HepG2 (cell line): Measurements from ENCODE around the gene FAM111B. TPM values are rescaled to one million over a fixed set of nuclear protein-coding genes. Genes with fewer than 3 reads are reported as not detected.

Experiments
- ARNTL ChIP-seq: sonication (generic); formaldehyde crosslinking; IDR thresholded peaks from 2 replicates; pipeline ENCODE4 v1.4.0; 2020; ENCODE audit warnings: mild to moderate bottlenecking, missing genetic modification reagents
- ATF7 ChIP-seq, 2 experiments: fragments of 450-650 bp in 1 of 2; sonication (generic) in 1 of 2; formaldehyde crosslinking in 1 of 2; IDR thresholded peaks; 2 replicates each; pipeline versions ENCODE4 v1.4.0 to v1.6.1; 2016 to 2020; ENCODE audit warnings: antibody characterized with exemption in 1 of 2, mild to moderate bottlenecking in 1 of 2, missing genetic modification reagents in 1 of 2
- GPN1 ChIP-seq: sonication (generic); formaldehyde crosslinking; IDR thresholded peaks from 2 replicates; pipeline ENCODE4 v1.5.1; 2020; ENCODE audit warnings: missing genetic modification reagents, borderline replicate concordance
- GZF1 ChIP-seq: sonication (generic); formaldehyde crosslinking; IDR thresholded peaks from 2 replicates; pipeline ENCODE4 v1.5.1; 2020; ENCODE audit warnings: mild to moderate bottlenecking, missing genetic modification reagents
- HNRNPUL1 ChIP-seq: fragments of 200-400 bp; formaldehyde crosslinking; IDR thresholded peaks from 2 replicates; pipeline ENCODE4 v1.6.1; 2017; ENCODE audit warnings: low read depth, mild to moderate bottlenecking, low read length, moderate library complexity
- MIER3 ChIP-seq: IDR thresholded peaks from 2 replicates; pipeline ENCODE4 v1.6.1; 2016; ENCODE audit warnings: missing compliant biosample characterization, borderline replicate concordance
- NCOA5 ChIP-seq: sonication (generic); formaldehyde crosslinking; IDR thresholded peaks from 2 replicates; pipeline ENCODE4 v1.4.0; 2020; ENCODE audit warnings: missing genetic modification reagents
- TAF15 ChIP-seq: fragments of 200-400 bp; formaldehyde crosslinking; IDR thresholded peaks from one replicate; pipeline ENCODE4 v1.6.1; 2018; ENCODE audit warnings: mild to moderate bottlenecking, low read depth, low read length; ENCODE audit not compliant: poor library complexity, severe bottlenecking
- TBL1XR1 ChIP-seq: fragments of 150-350 bp; IDR thresholded peaks from 2 replicates; pipeline ENCODE4 v1.6.1; 2014; ENCODE audit warnings: borderline replicate concordance, low read length; ENCODE audit not compliant: partially characterized antibody
- ZFP62 ChIP-seq: sonication (generic); formaldehyde crosslinking; IDR thresholded peaks from 2 replicates; pipeline ENCODE4 v1.4.0; 2020; ENCODE audit warnings: missing genetic modification reagents
- ZFP90 ChIP-seq: sonication (generic); formaldehyde crosslinking; IDR thresholded peaks from 2 replicates; pipeline ENCODE4 v1.8.0; 2022; ENCODE audit warnings: missing genetic modification reagents, mild to moderate bottlenecking, inconsistent platforms, borderline replicate concordance
- ZNF121 ChIP-seq: sonication (generic); formaldehyde crosslinking; IDR thresholded peaks from 2 replicates; pipeline ENCODE4 v1.5.0; 2020; ENCODE audit warnings: mild to moderate bottlenecking, missing genetic modification reagents
- ZNF136 ChIP-seq: sonication (generic); formaldehyde crosslinking; IDR thresholded peaks from 2 replicates; pipeline ENCODE4 v1.8.1; 2022; ENCODE audit warnings: low read depth, mild to moderate bottlenecking, moderate library complexity, missing genetic modification reagents
- ZNF180 ChIP-seq: sonication (generic); formaldehyde crosslinking; IDR thresholded peaks from 2 replicates; pipeline ENCODE4 v1.4.0; 2020; ENCODE audit warnings: low read depth, missing genetic modification reagents, borderline replicate concordance
- ZNF282 ChIP-seq: fragments of 450-650 bp; IDR thresholded peaks from 2 replicates; pipeline ENCODE4 v1.6.1; 2018; ENCODE audit not compliant: partially characterized antibody
- ZNF709 ChIP-seq: sonication (generic); formaldehyde crosslinking; IDR thresholded peaks from 2 replicates; pipeline ENCODE4 v1.5.0; 2020; ENCODE audit warnings: mild to moderate bottlenecking, missing genetic modification reagents
- ZNF772 ChIP-seq: sonication (generic); formaldehyde crosslinking; IDR thresholded peaks from 2 replicates; pipeline ENCODE4 v1.5.0; 2020; ENCODE audit warnings: mild to moderate bottlenecking, missing genetic modification reagents
- ZNF83 ChIP-seq: sonication (generic); formaldehyde crosslinking; IDR thresholded peaks from 2 replicates; pipeline ENCODE4 v1.4.0; 2020; ENCODE audit warnings: missing genetic modification reagents, mild to moderate bottlenecking, borderline replicate concordance
- polyA plus RNA-seq, 8 experiments: library from polyadenylated mRNA; depleted of rRNA in 3 of 8; stranded (reverse) in 7 of 8; unstranded in 1 of 8; fragments of >200 nt; fragmentation: Illumina TruSeq in 4 of 8; extraction: Trizol in 4 of 8; gene quantifications; 2 replicates each; pipeline versions ENCODE4 v1.2.1 to v1.2.3, GENCODE V29; 2011 to 2016; ENCODE audit warnings: low read depth in 4 of 8, missing spikeins in 1 of 8, mixed read lengths in 1 of 8; ENCODE audit not compliant: insufficient read depth in 1 of 8
- total RNA-seq, 5 experiments: library from RNA; depleted of rRNA; stranded (reverse); fragments of >200 nt; fragmentation: Illumina TruSeq; extraction: Trizol; gene quantifications; 2 replicates each; pipeline ENCODE4 v1.2.3, GENCODE V29; 2016; ENCODE audit warnings: low read depth in 1 of 5
- TF ChIP-seq, protein P1 (sequence below): sonication (generic); formaldehyde crosslinking; IDR thresholded peaks from 2 replicates; pipeline ENCODE4 v1.4.0; 2020; ENCODE audit warnings: missing genetic modification reagents, borderline replicate concordance
- TF ChIP-seq, protein P2 (sequence below): sonication (generic); formaldehyde crosslinking; IDR thresholded peaks from 2 replicates; pipeline ENCODE4 v1.4.0; 2020; ENCODE audit warnings: missing genetic modification reagents

Gene FAM111B
- total and polyA plus RNA-seq, 2 of the 13 experiments (the other 11 are each of a cell fraction or from before 2014, with no cell fraction given), result 1.6 to 28.2 TPM

- TF ChIP-seq ZNF180 (no peak), ZFP90 (peak; percentile 91), NCOA5 (CRISPR knock-in tag) (no peak), GZF1 (no peak), TBL1XR1 (no peak), GPN1 (no peak), ZNF772 (CRISPR knock-in tag) (peak; percentile 50; the same call in 1 of the 2 replicates), ZNF121 (CRISPR knock-in tag) (no peak), TAF15 (no peak), ZNF282 (no peak), ZNF709 (CRISPR knock-in tag) (0 out of 2 replicates have a peak, but pooled peaks have one; percentile 38), MIER3 (CRISPR knock-in tag) (peak; percentile 15; the same call in 1 of the 2 replicates), ATF7 (IDR thresholded peaks at IDR 0.05) (no peak), ATF7 (CRISPR knock-in tag; IDR thresholded peaks at IDR 0.05) (no peak), ZNF83 (CRISPR knock-in tag) (no peak), ZNF136 (CRISPR knock-in tag) (no peak), ZFP62 (no peak), HNRNPUL1 (no peak), ARNTL (CRISPR knock-in tag) (no peak)
- TF ChIP-seq, protein P1, sequence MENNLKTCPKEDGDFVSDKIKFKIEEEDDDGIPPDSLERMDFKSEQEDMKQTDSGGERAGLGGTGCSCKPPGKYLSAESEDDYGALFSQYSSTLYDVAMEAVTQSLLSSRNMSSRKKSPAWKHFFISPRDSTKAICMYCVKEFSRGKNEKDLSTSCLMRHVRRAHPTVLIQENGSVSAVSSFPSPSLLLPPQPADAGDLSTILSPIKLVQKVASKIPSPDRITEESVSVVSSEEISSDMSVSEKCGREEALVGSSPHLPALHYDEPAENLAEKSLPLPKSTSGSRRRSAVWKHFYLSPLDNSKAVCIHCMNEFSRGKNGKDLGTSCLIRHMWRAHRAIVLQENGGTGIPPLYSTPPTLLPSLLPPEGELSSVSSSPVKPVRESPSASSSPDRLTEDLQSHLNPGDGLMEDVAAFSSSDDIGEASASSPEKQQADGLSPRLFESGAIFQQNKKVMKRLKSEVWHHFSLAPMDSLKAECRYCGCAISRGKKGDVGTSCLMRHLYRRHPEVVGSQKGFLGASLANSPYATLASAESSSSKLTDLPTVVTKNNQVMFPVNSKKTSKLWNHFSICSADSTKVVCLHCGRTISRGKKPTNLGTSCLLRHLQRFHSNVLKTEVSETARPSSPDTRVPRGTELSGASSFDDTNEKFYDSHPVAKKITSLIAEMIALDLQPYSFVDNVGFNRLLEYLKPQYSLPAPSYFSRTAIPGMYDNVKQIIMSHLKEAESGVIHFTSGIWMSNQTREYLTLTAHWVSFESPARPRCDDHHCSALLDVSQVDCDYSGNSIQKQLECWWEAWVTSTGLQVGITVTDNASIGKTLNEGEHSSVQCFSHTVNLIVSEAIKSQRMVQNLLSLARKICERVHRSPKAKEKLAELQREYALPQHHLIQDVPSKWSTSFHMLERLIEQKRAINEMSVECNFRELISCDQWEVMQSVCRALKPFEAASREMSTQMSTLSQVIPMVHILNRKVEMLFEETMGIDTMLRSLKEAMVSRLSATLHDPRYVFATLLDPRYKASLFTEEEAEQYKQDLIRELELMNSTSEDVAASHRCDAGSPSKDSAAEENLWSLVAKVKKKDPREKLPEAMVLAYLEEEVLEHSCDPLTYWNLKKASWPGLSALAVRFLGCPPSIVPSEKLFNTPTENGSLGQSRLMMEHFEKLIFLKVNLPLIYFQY, result no peak
- TF ChIP-seq, protein P2, sequence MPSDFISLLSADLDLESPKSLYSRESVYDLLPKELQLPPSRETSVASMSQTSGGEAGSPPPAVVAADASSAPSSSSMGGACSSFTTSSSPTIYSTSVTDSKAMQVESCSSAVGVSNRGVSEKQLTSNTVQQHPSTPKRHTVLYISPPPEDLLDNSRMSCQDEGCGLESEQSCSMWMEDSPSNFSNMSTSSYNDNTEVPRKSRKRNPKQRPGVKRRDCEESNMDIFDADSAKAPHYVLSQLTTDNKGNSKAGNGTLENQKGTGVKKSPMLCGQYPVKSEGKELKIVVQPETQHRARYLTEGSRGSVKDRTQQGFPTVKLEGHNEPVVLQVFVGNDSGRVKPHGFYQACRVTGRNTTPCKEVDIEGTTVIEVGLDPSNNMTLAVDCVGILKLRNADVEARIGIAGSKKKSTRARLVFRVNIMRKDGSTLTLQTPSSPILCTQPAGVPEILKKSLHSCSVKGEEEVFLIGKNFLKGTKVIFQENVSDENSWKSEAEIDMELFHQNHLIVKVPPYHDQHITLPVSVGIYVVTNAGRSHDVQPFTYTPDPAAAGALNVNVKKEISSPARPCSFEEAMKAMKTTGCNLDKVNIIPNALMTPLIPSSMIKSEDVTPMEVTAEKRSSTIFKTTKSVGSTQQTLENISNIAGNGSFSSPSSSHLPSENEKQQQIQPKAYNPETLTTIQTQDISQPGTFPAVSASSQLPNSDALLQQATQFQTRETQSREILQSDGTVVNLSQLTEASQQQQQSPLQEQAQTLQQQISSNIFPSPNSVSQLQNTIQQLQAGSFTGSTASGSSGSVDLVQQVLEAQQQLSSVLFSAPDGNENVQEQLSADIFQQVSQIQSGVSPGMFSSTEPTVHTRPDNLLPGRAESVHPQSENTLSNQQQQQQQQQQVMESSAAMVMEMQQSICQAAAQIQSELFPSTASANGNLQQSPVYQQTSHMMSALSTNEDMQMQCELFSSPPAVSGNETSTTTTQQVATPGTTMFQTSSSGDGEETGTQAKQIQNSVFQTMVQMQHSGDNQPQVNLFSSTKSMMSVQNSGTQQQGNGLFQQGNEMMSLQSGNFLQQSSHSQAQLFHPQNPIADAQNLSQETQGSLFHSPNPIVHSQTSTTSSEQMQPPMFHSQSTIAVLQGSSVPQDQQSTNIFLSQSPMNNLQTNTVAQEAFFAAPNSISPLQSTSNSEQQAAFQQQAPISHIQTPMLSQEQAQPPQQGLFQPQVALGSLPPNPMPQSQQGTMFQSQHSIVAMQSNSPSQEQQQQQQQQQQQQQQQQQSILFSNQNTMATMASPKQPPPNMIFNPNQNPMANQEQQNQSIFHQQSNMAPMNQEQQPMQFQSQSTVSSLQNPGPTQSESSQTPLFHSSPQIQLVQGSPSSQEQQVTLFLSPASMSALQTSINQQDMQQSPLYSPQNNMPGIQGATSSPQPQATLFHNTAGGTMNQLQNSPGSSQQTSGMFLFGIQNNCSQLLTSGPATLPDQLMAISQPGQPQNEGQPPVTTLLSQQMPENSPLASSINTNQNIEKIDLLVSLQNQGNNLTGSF (CRISPR knock-in tag), result no peak; the same call in 1 of the 2 replicates
Observed at GRCh38 chr11:59142530-59143507, 35.8 kb downstream of the FAM111B start, which contains the start of gene FAM111A (continued).
